Epidermal melanocyte (primary cell): ENCODE data around the gene RBM8A.

Experiments used
- DNase-seq: peaks from one replicate; pipeline ENCODE4 v3.0.0; 2011; ENCODE audit warnings: low spot score; ENCODE audit not compliant: insufficient read length

RBM8A gene

DNA sequence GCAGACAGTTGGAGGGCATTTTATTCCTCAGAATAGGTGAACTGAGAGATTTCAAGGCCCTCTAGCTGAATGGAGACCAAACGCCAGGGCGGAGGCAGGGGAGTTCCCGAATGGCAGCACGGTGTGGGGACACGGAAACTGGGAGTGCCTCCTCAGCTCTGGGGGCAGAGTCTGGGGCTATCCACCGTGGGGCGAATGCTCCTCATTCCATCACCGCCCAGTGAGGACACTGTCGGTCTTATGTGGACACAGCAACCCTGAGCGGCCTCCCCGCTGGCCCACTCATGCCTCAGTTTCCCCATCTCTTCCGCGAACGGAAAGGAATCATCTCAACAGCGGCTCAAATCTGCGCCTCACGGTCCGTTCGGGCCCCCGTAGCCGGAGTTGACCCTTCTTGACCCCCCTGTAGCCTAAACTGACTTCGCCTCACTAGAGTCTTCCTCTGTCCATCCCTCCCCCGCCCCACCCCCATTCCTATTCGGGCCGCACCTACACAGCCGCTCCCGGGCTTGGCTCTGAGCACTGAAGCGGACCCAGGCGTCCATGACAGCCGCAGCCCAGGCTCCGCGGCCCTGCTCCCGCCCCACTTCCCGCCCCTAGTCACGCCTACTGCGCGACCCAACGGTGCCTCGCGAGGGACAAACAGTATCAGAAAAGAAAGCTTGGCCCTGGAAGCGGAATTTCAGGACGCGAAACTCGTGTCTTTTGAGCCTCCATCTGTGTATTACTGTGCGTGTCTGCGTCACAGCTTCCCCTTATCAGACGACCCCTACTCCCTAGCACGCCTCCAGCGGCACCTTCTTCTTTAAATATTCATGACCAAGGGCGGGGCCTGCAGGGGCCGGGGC, 8.9 kb downstream of the RBM8A start, which contains the start of gene PEX11B:
Gene PEX11B (minus strand): TSS at position 574 of the 848 bp plus-strand sequence. CDS start 29 bp downstream, at position 545.
- peak; percentile 74 for DNase-seq

DNA sequence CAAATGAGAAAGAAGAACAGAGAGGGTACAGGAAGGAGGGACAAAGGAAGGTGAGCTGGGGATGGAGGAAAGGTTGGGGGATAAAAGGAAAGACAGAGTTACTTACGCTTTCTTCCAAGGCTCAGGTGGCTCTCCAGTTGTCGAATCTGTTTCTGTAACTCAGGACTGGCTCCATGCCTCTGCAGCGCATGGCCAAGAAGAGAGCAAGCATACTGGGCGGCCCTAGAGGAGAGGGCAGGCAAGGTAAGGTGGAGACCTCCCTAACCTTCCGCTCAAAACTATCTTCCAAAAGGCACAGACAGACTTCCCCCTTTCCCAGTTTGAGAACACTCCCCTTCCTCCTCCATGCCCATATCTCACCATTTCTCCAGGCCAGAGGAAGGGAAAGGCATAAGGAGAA, 9.7 kb downstream of the RBM8A start:
- no peak for DNase-seq

DNA sequence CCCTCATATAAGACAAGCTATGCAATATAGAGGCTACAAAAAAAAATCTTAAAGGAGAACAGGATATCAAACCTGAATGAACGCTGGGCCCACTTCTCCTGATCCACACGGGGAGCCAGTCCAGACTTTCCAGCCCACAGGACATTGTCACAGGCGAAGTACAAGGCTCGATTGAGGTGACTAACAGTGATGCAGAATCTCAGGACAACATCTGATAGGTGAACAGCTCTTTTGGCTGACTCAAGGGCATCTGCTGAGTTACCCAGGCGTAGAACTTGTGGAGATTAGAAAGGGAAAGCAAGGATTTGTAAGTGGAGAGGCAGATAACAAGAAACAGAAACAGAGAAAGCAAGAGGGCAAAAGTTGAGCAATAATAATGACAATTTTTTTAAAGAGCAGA, 10.5 kb downstream of the RBM8A start:
- no peak for DNase-seq

DNA sequence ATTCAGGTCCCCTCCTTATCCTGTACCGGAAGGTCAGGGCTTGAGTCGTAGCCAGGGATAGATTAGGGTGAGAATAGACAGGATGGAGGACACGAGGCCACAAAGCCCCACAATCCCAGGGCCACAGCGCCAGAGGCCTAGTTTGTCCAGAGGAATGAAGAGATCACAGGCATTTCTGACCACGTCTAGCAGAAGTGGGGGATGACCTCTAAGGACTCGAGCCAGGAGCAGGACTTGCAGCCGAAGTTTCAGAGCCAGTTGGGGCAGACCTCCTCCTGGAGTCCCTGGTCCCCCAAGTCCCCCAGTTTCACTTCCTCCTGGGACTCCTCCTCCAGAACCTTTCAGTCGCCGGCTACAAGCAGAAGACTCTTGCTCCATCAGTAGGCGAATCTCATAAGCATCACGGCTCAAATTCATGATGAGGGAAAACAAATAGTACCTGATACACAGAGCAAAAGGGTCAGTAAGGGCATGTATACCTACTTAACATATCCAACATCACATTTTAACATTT, 15.1 kb downstream of the RBM8A start:
- no peak for DNase-seq

DNA sequence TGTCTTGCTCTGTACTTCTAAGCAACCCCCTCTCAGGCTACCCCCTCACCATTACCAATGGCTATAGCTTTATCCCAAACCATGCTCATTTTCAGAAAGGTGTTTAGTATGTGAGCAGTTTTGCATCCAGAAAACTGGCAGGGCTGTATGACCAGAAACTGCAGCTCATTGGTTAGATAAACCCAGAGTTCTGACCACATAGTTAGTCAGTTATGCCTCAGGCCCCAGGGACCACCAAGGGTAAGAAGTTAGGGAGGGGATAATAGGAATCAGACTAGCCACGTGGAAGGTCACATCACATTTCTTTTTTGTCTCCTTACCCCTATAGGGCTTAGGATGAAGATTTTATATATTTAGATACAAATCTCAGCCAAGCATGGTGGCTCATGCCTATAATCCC, 18.6 kb downstream of the RBM8A start:
- DNase-seq = no peak

DNA sequence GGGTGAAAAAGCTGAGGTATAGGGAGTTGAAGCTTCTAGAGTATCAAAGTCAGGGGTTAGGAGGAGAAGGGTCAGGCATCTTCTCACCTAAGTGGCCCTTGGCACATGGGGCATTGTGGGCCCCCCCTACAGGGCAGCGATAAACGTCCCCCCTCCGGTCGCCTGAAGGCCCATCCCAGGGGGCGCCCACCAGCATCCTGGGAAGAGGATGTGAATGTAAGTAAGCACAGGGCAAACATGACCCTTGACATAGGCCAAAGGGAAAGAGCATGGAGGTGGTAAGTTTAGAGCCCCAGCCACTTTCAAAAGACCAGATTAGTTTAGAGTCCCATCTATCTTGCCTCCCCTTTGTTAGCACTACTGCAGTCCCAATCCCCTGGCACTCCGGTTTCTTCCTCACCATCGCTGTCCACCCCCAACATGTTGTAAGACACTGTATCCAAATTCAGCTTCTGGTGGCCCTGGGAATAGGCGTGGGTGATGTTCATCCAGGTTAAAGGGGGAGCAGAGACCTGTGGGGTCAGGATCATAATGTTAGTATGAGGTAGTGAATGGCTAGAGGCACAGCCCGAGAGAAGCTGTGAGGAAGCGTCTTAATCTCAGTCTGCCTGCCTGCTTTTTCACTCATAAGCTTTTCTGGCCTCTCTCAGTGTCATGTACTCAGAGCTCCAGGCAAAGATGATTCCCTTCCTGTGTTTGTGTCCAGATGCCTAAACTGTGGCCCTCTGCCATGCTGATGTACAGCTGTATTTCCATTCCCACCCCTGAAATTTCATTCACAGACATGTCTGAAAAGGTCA, 20.1 kb downstream of the RBM8A start:
- no peak for DNase-seq

DNA sequence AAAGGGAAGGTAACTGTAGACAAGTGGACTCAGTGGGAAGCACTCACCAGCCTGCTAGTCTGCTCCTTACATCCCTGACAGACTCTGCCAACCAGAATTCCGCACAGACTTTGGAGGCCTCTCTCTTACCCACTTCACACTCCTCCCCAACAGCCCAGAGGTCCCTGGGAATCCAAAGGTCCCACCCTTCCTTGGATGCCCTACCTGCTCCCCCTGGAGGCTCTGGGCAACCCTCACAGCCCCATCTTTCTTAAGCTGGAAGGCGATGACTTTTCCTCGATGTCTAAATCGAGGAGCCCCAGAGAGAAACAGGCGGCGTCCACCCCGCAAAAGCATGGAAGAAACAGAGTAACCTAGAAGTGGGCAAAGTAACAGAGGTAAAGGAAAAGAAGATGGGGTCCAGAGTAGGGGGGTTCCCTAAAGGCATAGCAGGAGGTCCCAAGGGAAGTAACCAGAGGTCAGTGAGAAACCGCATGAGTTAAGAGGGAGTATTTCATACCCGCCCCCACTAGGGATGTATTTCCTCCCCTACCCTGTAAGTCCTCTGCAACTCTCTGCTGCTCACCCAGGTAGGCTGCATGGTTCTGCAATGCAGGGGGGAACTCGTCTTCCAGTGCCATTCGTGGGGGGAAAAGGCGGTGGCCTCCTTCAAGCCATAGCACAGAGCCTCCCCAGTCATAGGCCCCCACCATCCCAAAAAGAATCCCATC, 25.8 kb downstream of the RBM8A start:
- DNase-seq = no peak

DNA sequence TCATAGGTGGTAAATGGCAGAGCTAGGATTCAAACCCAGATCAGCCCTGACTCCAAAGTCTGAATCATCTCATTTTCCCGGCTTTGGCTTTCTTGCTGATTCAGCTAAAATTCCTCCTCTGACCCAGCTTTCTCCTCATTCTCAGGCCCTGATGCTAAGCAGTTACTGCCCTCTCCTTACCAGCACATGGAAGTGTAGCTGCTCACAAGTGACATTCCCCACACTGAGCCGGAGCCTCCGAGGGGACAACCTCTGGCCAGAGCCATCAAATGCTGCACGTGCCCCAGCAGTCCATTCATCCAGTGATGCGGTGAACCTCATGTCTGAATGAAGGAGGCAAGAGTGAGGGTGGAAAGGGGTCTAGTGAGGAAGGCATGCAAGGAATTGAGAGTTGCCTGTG, 28.5 kb downstream of the RBM8A start:
- DNase-seq = no peak

DNA sequence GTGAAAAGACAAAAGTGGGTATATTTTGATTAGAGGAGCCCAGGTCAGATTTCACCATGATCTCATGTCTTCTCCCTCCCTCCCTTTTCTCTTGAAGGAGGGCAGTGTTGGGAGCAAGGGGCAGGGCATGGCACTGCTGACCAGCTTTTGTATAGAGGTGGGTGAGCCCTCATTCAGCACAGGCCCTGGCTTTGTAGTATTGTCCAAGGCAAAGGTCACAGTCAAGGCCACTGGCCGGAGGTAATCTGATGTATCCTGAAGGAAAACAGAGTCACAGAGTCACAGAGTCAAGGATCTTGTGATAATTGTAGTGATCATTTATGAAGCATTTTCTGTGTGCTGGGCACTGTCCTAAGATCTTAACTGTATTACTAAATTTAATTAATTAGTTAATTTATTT, 29.3 kb downstream of the RBM8A start:
- DNase-seq = no peak

DNA sequence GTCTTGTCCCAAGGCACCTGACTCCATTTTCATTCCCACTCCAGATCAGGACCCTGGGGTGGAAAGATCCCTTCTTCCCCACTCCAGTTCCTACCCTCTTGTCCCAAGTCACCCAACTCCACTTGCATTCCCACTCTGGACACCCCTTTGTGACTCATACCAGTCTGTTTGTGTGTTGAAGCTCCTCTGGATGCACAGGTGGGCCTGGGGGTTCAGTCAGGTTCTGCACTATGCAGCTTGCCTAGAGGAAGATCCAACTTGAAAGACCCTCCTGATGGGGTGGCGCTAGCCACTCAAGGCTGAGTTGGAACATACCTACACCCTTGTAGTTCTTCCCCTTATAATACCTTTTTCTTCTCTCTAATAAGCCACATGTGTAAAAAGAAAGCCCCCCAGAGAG, 31.8 kb downstream of the RBM8A start:
- DNase-seq = no peak

DNA sequence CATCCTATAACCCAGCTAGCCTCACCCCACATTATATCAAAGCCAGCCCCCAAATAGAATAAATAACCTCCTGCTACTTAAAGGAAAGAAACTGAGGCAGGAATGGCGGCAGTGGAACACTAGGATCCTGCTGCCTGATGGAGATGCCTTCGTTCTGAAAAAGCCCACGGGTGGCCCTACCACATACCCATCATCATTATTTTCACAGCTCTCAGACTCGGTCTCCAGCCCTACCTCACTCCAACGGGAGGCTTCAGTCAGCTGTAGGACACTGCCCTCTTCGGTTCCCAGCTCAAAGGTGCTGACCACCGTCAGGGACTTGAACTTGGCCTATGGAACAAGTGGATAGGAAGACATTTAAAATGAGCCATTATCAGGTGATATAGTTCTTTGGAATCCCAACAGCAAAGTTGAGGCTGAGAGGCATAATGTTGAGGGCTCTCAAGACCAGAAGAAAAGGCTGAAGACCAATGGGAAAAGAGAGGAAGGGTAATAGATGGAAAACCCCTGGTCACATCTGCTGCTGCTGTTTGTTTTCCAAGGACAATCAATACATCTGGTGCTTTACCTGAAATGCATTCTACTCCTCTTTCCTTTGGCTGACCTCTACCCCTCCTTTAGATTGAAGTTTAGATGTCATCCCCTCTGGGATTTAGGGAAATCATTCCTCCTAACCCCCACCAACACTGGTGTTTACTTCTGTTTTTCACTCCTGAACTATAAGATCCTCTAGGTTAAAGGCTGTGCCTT, 33.8 kb downstream of the RBM8A start:
- DNase-seq = no peak

DNA sequence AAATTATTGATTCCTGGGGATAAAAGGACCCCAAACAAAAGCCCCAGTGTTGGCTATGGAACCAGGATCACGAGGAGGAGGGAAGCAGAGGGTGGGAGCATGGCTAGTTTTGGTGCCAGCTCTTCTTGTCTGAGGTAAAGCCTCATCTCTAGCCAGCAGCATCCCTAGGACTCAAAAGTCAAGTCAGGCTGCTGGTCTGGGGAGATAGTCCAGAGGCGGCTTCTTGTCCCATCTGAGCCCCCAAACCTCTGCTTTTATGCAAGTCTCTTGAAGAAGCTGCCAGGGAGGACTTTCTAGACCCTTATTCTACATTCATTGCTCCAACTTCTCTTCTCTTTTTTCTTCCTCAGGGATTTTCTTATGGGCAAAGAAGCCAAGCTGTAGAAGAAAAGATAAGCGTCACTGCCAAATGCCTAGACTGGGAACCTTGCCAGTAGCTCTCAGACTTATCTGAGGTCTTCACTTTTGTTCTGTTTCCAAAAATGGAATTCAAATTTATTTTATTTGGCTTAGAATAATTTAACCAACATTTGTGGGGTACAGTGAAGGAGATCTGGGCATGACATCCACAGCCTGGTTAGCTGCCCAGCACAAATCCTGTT, 34.7 kb downstream of the RBM8A start:
- DNase-seq = peak; percentile 25

DNA sequence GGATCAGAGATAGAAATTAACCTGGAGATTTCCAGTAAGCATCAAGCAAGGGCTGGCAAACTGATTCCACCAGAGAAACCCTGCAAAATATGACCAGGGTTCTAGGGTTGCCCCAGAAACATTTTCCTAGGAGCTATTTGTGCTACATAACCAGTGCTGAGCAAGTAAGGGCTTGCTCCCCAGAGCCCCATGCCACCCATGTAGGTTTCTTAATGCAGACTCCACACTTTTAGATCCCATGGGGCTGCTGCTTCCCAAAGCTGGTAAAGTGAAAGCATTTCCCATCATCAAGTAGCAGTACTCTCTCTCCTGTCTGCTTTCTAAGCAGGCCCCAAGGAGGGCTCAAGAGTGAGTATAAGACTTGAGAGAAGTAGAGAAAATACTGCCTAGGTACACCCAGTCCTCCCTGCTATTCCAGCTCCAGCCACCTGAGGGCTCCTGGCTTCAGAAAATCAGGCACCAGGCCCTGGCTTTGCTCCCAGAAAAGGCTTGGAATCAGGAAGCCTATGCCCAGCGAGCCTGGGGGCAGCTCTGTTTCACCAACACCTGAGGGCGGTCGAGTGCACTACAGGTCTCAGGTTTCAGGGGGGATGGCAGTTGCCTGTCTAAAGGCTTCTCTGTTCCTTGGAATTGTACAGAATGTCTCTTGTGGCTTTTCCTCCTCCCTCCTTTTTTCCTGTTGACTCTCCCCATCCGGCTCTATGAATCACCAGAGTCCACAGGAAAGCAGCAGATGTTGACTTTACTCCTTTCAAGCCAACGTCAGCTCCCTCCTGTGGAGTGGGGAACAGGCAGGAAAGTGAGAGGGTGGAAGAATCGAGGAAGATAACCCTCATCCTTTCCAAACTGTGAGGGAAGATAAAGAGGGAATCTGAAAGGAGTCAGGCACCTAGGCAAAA, 35.4 kb downstream of the RBM8A start:
- peak; percentile 94 for DNase-seq

DNA sequence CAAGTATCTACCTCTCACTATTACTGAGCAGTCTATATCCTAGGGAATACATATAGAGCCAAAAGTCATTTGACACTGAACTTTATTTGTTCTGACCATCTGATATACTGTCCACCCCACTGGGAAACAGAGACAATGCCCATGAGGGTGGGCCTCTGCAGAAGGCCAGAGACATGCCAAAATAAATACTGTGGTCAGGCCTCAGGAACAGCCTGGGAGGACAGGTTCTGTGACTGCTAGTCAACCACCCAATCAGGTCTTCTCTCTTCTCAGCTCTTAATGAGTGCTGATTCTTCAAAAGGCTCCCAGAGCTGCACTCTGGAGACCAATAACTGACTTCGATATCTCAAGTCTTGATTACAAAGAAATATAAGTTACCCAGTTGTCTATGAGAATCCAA, 36.1 kb downstream of the RBM8A start:
- no peak for DNase-seq

DNA sequence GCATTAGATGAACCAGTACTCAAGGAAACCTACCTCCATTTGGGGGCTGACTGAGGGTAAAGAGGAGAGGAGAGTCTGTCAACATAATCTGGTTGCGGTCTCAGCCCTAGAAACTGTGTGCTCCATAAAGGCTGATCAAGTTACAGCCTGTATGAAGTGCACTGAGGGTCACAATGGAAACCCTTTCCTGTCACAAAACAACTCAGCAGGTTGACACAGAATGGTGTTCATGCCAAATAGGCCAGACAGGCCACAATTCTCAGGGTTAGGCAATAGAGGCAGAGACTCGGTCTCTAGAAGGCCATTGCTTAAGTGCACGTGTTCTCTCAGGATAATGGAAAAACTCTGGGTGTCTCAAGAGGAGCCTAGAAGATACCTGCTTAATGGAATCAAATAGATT, 37.6 kb downstream of the RBM8A start:
- DNase-seq = no peak

DNA sequence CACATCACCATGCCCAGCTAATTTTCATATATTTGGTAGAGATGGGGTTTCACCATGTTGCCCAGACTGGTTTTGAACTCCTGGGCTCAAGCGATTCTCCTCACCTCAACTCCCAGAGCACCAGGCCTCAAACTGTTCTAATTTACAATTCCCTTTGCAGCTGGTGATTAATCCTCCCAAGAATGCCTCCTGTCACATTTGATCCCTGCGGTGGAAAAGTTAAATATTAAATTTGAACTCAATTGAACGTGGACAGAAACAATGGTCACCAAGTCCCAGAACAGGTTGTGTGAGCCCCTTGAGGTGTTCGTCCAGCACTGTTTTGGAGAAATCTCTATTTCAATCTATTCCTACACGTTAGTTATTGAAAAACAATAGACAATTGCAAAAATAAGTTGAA, 39.7 kb downstream of the RBM8A start:
- DNase-seq = no peak

DNA sequence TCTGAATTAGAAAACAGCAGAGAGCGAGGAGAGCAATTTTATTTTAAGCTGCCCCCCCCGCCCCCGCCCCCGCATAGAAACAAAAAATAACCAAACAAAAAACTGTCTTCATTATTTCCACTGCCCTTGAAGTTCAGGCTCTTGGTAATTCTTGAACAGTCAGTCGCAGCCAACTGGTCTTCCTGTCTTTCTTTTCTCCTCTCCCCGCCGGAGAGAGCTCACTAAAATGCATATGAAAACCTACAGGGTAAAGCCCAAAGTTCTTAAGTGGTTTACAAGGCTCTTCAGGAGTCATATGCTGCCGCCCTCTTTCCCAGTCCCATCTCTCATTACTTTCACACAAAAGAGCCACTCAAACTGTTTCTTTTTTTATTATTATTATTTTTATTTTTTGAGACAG, 40.5 kb downstream of the RBM8A start:
- DNase-seq = no peak

DNA sequence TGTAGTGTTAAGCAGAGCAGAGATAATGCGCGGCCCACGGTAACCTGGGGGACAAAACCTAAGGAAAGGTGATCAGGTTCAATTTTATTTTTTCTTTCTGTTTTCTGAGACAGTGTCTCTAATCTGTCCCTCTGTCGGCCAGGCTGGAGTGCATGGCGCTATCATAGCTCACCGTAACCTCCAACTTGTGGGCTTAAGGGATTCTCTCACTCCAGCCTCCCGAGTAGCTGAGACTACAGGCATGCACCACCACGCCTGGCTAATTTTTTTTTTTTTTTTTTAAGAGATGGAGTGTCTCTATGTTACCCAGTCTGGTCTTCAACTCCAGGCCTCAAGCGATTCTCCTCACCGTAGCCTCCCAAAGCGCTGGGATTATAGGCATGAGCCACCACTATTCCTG, 40.9 kb downstream of the RBM8A start:
- DNase-seq = no peak

DNA sequence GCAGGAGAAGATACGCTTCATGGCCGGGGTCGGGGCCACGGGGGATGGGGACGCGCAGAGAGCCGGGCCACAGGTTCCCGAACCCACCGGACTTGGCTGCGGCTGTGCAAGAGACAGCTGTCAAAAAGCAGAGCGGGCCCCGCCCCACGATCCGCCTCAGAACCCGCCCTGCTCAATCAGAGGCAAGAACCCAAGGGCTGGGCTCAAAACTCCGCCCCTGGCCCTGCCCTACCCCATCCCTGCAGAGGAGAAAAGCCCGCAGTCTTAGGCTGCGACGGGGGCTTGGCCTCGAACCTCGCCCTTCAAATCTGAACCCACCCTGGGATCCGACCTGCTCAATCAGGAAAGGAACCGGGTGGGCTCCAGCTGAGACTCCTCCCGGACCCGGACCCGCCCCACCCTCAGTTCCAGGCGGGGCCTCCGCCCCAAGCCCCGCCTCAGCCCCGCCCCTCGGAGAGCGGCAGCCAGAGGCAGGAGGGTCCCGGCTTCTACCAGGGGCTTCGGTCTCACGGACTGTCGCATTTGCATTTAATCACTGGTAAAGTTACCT, 41.5 kb downstream of the RBM8A start, which contains the start of gene ANKRD35:
Gene ANKRD35 (minus strand): TSS at position 129 of the 550 bp plus-strand sequence. CDS start 108 bp downstream, at position 21.
- peak; percentile 92 for DNase-seq
